H9 (cell line): Measurements from ENCODE around the gene IL16. TPM values are rescaled to one million over a fixed set of nuclear protein-coding genes. Genes with fewer than 3 reads are reported as not detected.

Source experiments
- DNase-seq: peaks from one replicate; pipeline ENCODE4 v3.0.0-alpha.2; 2017
- H2AFZ ChIP-seq: one replicate; pipeline ENCODE4 v1.6.1; 2013; ENCODE audit warnings: mild to moderate bottlenecking, low read length, control low read depth, moderate library complexity
- H2AK5ac ChIP-seq: 2 replicates; pipeline ENCODE4 v1.6.1; 2013; ENCODE audit warnings: low read length, control low read depth, mixed read lengths; ENCODE audit not compliant: insufficient read length
- H2BK120ac ChIP-seq: one replicate; pipeline ENCODE4 v1.6.1; 2013; ENCODE audit warnings: low read depth, mild to moderate bottlenecking, low read length, control low read depth, inconsistent platforms; ENCODE audit not compliant: poor library complexity, severe bottlenecking
- H2BK12ac ChIP-seq: 2 replicates; pipeline ENCODE4 v1.6.1; 2013; ENCODE audit warnings: low read length, control low read depth, mixed read lengths, low read depth; ENCODE audit not compliant: insufficient read length
- H2BK15ac ChIP-seq: 2 replicates; pipeline ENCODE4 v1.6.1; 2013; ENCODE audit warnings: low read depth, low read length, control low read depth
- H2BK20ac ChIP-seq: one replicate; pipeline ENCODE4 v1.6.1; 2013; ENCODE audit warnings: low read depth, mild to moderate bottlenecking, low read length, control low read depth, inconsistent platforms; ENCODE audit not compliant: poor library complexity, severe bottlenecking
- H2BK5ac ChIP-seq: 2 replicates; pipeline ENCODE4 v1.6.1; 2013; ENCODE audit warnings: low read length, control low read depth, mixed read lengths; ENCODE audit not compliant: insufficient read length
- H3K14ac ChIP-seq: 2 replicates; pipeline ENCODE4 v1.6.1; 2013; ENCODE audit warnings: low read length, control low read depth; ENCODE audit not compliant: insufficient read depth
- H3K18ac ChIP-seq: 2 replicates; pipeline ENCODE4 v1.6.1; 2013; ENCODE audit warnings: low read depth, mild to moderate bottlenecking, mixed read lengths, low read length, control low read depth; ENCODE audit not compliant: insufficient read length
- H3K23ac ChIP-seq: 2 replicates; pipeline ENCODE4 v1.6.1; 2013; ENCODE audit warnings: low read length, control low read depth, mixed read lengths, low read depth; ENCODE audit not compliant: insufficient read length
- H3K23me2 ChIP-seq: 2 replicates; pipeline ENCODE4 v1.6.1; 2013; ENCODE audit warnings: low read depth, mild to moderate bottlenecking, mixed read lengths, low read length, control low read depth; ENCODE audit not compliant: insufficient read length, poor library complexity, severe bottlenecking
- H3K27ac ChIP-seq: 2 replicates; pipeline ENCODE4 v1.5.1; 2013; ENCODE audit warnings: low read length, control low read depth, mixed read lengths, low read depth; ENCODE audit not compliant: insufficient read length
- H3K27me3 ChIP-seq: 2 replicates; pipeline ENCODE4 v1.6.1; 2013; ENCODE audit warnings: low read length, control low read depth, inconsistent platforms; ENCODE audit not compliant: insufficient read depth
- H3K4ac ChIP-seq: 2 replicates; pipeline ENCODE4 v1.6.1; 2013; ENCODE audit warnings: low read depth, mild to moderate bottlenecking, control low read depth, inconsistent platforms, low read length, moderate library complexity
- H3K4me1 ChIP-seq: 2 replicates; pipeline ENCODE4 v1.6.1; 2013; ENCODE audit warnings: low read length, control low read depth, inconsistent platforms; ENCODE audit not compliant: insufficient read depth
- H3K4me2 ChIP-seq: 2 replicates; pipeline ENCODE4 v1.6.1; 2013; ENCODE audit warnings: low read length, control low read depth, mixed read lengths; ENCODE audit not compliant: insufficient read length, insufficient read depth
- H3K56ac ChIP-seq: 2 replicates; pipeline ENCODE4 v1.6.1; 2013; ENCODE audit warnings: low read depth, mild to moderate bottlenecking, mixed read lengths, low read length, control low read depth; ENCODE audit not compliant: insufficient read length
- H3K79me1 ChIP-seq: 2 replicates; pipeline ENCODE4 v1.6.1; 2013; ENCODE audit warnings: low read depth, mild to moderate bottlenecking, moderate library complexity, low read length, control low read depth, inconsistent platforms; ENCODE audit not compliant: insufficient read depth, poor library complexity, severe bottlenecking
- H3K79me2 ChIP-seq: 2 replicates; pipeline ENCODE4 v1.6.1; 2013; ENCODE audit warnings: low read length, control low read depth, inconsistent platforms; ENCODE audit not compliant: insufficient read depth
- H3K9ac ChIP-seq: 2 replicates; pipeline ENCODE4 v1.6.1; 2013; ENCODE audit warnings: low read length, control low read depth, mixed read lengths; ENCODE audit not compliant: insufficient read length; ENCODE audit errors: extremely low read depth
- H3K9me3 ChIP-seq: one replicate; pipeline ENCODE4 v1.6.1; 2013; ENCODE audit warnings: low read depth, low read length, inconsistent platforms; ENCODE audit not compliant: control insufficient read depth
- H3T11ph ChIP-seq: one replicate; pipeline ENCODE4 v1.6.1; 2013; ENCODE audit warnings: mild to moderate bottlenecking, low read length, control low read depth, inconsistent platforms
- H4K20me1 ChIP-seq: one replicate; pipeline ENCODE4 v1.6.1; 2013; ENCODE audit not compliant: control insufficient read depth, insufficient read length, insufficient read depth
- H4K5ac ChIP-seq: 2 replicates; pipeline ENCODE4 v1.6.1; 2013; ENCODE audit warnings: low read depth, mild to moderate bottlenecking, mixed read lengths, low read length, control low read depth; ENCODE audit not compliant: insufficient read length
- H4K8ac ChIP-seq: replicated peaks from 2 replicates; pipeline ENCODE4 v1.6.1; 2013; ENCODE audit warnings: low read length, control low read depth, mixed read lengths, low read depth; ENCODE audit not compliant: insufficient read length
- H4K91ac ChIP-seq: 2 replicates; pipeline ENCODE4 v1.6.1; 2013; ENCODE audit warnings: low read depth, mild to moderate bottlenecking, moderate library complexity, mixed read lengths, low read length, control low read depth; ENCODE audit not compliant: insufficient read length
- H3K27ac Mint-ChIP-seq, 3 experiments: 2 replicates in 2 of 3; 3 replicates in 1 of 3; pipeline ENCODE4 v1.8.0; 2020 to 2021; ENCODE audit warnings: mixed read lengths in 3 of 3, mild to moderate bottlenecking in 1 of 3, moderate library complexity in 1 of 3
- H3K27me3 Mint-ChIP-seq: 2 replicates; pipeline ENCODE4 v1.8.0; 2021; ENCODE audit warnings: low read depth, mild to moderate bottlenecking, moderate library complexity, mixed read lengths
- H3K36me3 Mint-ChIP-seq, 3 experiments: 2 replicates in 2 of 3; 3 replicates in 1 of 3; pipeline ENCODE4 v1.8.0; 2020 to 2021; ENCODE audit warnings: low read depth in 3 of 3, mixed read lengths in 3 of 3; ENCODE audit not compliant: insufficient read depth in 1 of 3
- H3K4me1 Mint-ChIP-seq, 2 experiments: 2 replicates each; pipeline ENCODE4 v1.8.0; 2020; ENCODE audit warnings: mixed read lengths in 2 of 2
- H3K4me3 Mint-ChIP-seq, 2 experiments: 2 replicates in 1 of 2; 3 replicates in 1 of 2; pipeline ENCODE4 v1.8.0; 2020 to 2021; ENCODE audit warnings: mild to moderate bottlenecking in 2 of 2, mixed read lengths in 2 of 2, moderate library complexity in 1 of 2
- H3K9me3 Mint-ChIP-seq, 2 experiments: 2 replicates in 1 of 2; 3 replicates in 1 of 2; pipeline ENCODE4 v1.8.0; 2020; ENCODE audit warnings: mild to moderate bottlenecking in 2 of 2, mixed read lengths in 2 of 2, moderate library complexity in 1 of 2
- CTCF ChIP-seq: fragments of 200-600 bp; sonication (generic); conservative IDR thresholded peaks from 3 replicates; pipeline ENCODE4 v1.8.0; 2021; ENCODE audit warnings: antibody characterized with exemption, mild to moderate bottlenecking
- WGBS: extraction: QIAGEN DNeasy Blood & Tissue Kit; methylation state at CpG from one replicate; pipeline ENCODE4 v1.1.7; 2013; ENCODE audit warnings: missing lambda C conversion rate, low lambda C conversion rate, mixed read lengths; ENCODE audit not compliant: insufficient read length; ENCODE audit errors: extremely low coverage; 5-methylcytosine and 5-hydroxymethylcytosine counted together
- total RNA-seq: library from RNA; stranded (reverse); gene quantifications from 2 replicates; pipeline ENCODE4 v1.2.1, GENCODE V29; 2021

Gene IL16
- total RNA-seq, 1 experiment from 2014 or later: 0.28 TPM

DNA sequence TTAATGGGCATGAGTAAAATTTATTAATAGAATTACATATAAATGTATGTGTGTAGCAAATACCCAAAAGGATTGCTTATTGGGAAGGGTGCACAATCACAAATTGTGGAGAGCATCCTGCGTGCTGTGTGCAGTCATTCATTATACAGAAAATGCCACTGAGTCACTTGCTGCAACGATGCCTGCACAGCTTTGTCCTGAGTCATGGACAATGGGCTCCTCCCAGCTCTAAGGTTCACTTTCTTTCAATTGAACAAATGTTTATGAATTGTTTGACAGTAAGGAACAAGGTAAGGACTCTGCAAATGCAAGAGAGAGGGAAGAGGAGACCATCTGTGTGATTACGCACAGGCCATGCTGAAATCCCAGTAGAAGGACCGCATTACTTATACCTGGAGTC, 43.9 kb upstream of the IL16 start:
- Histone ChIP-seq H3T11ph (no peak overlapping the region), H3K23ac (no peak overlapping the region), H3K23me2 (no peaks in the 10 kb centered on the region), H4K91ac (no peak overlapping the region), H3K79me2 (no peaks in the 10 kb centered on the region), H3K27ac (no peak overlapping the region), H3K18ac (no peak overlapping the region), H4K8ac (no peak overlapping the region), H2AFZ (no peak overlapping the region), H3K4ac (no peak overlapping the region), H2BK12ac (no peak overlapping the region), H3K56ac (no peak overlapping the region), H4K5ac (no peak overlapping the region), H3K9me3 (no peaks in the 10 kb centered on the region), H3K27me3 (no peaks in the 10 kb centered on the region), H3K79me1 (no peaks in the 10 kb centered on the region), H3K4me1 (no peaks in the 10 kb centered on the region), H3K4me2 (no peak overlapping the region), H2BK120ac (no peak overlapping the region), H2BK20ac (no peak overlapping the region), H3K9ac (no peak overlapping the region), H3K14ac (no peak overlapping the region), H2AK5ac (no peak overlapping the region), H2BK15ac (no peak overlapping the region), H4K20me1 (no peaks in the 10 kb centered on the region), H2BK5ac (no peak overlapping the region)
- no peaks in the 10 kb centered on the region for H3K36me3 Mint-ChIP-seq
- WGBS: no CpG with 5 or more reads among the region's 4 CpGs
- no peak overlapping the region for H3K27ac Mint-ChIP-seq
- TF ChIP-seq CTCF: no peak
- no peaks in the 10 kb centered on the region for H3K4me1 Mint-ChIP-seq
- H3K27me3 Mint-ChIP-seq: no peaks in the 10 kb centered on the region; the same call in none of the 2 replicates
- no peak overlapping the region for H3K4me3 Mint-ChIP-seq
- no peak for DNase-seq
- no peaks in the 10 kb centered on the region for H3K9me3 Mint-ChIP-seq
